HG02588 (cell line): ENCODE results near the gene MRPL22.
A peak's percentile ranks its signal among the peaks of the same experiment; 100 is the strongest.
"Not testable (repeated sequence)": the region's sequence is repeated elsewhere in the genome, so short reads cannot be mapped to it uniquely, and the experiment has no call there.

Source experiments
- ATAC-seq: cut with Tn5 transposase; IDR thresholded peaks from one replicate; pipeline ENCODE4 v1.9.1; 2021; ENCODE audit warnings: mild to moderate bottlenecking, moderate library complexity; ENCODE audit not compliant: unreplicated experiment

MRPL22 gene

DNA sequence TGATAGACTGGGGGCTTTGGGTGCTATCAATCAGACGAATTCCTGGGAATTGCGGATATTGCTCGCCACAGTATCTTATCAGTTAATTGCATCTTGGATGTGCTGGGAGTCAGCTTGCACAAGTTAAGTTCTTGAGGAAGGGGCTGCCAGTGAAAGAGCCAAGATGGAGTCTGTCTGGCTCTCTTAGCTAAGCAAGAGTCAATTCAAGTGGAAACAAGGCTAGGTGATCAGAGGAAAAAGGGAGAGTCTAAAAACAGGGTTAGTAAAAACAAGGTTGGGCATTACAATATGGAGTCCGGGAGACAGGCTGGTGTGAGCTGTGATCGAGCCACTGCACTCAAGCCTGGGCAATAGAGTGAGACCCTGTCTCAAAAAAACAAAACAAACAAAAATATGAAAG lies 1.5 kb upstream of the MRPL22 start:
- ATAC-seq, result not testable (repeated sequence)

DNA sequence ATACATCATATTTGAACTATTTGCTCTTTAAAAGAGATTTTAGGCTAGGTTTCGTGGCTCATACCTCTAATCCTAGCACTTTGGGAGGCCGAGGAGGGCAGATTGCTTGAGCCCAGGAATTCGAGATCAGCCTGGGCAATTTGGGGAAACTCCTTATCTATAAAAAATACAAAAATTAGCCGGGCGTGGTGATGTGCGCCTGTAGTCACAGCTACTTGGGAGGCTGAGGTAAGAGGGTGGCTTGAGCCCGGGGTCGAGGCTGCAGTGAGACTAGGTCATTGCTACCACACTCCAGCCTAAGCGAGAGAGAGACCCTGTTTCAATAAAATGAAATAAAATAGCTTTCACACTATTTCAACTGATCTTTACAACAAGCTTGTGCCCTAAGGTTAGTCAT lies 500 bp upstream of the MRPL22 start:
- ATAC-seq, result no peak

DNA sequence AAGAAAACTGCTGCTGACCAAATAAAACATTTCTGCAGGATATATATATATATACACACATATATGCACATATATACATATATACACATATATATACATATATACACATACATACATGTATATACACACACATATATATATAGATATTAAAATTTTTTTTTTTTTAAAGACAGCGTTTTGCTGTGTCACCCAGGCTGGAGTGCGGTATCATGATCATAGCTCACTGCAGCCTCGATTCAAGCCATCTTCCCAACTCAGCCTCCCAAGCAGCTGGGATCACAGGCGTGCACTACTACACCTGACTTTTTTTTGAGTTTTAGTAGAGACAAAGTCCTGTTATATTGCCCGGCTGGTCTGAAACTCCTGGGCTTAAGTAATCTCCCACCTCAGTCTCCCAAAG lies 2.7 kb downstream of the MRPL22 start:
- no peak for ATAC-seq

GRCh38 chr5:154944716-154945115 lies 3.8 kb downstream of the MRPL22 start:
- ATAC-seq, result no peak

DNA sequence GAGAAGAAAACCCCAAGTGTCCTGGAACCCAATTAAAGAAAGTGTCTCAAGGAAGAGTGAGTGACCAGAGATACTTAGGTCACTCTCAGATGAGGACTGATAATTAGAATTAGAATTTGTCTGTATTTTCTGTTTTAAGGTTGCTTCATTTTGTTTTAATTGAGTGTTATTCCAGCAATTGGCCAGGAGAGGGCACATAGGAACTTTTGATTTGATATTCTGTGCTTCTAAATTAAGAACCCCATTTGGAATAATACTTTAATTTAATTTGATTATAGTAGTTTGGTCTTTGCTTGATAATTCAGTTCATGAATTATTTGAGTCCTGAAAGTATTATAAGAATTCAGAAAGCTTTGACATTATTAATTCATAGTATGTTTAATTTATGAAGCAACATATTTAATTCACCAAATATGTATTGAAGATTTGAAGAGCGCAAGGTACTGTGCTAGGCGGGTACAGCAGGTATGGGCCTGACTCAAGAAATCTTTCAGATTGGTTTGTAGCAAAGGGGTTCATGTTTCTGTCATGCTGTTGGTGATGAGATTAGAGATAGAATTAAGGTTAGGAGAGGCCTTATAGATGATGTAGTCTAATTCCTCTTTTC lies 4.9 kb downstream of the MRPL22 start:
- ATAC-seq, result no peak

- ATAC-seq, result no peak
These were observed 6.9 kb downstream of the MRPL22 start for GRCh38 chr5:154947778-154948177.

GRCh38 chr5:154948313-154948712 lies 7.4 kb downstream of the MRPL22 start:
- ATAC-seq, result no peak

DNA sequence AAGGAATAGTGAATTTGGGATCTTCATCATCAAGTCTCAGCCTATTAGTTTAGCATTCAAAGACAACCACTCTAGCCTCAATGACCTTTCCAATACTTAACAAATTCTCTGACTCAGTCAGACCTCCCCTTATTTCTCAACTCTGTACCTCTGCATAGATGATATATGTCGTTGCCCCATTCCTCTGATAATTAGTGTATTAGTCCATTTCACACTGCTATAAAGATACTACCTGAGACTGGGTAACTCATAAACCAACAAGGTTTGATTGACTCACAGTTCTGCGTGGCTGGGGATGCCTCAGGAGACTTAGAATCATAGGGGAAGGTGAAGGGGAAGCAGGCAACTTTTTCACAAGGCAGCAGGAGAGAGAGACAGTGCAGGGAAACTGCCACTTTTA lies 8.9 kb downstream of the MRPL22 start:
- no peak for ATAC-seq

DNA sequence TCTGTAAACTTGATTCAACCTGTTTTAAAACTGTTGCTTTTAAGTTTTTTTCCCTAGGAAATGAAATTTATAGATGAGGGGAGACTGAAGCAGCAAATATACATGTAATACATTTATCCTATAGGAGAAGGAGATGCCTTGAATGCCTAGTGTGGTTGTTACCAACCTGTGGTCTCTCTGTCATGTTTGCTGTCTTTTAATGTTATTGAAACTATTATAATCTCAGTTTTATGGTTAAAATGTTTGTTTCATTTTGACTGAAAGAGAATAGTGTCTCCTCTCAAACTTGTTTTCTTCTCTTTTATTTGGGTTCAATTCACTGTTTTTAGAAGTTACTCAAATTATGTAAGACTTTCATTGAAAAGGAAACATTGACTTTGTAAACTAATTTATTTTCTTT lies 15.8 kb downstream of the MRPL22 start:
- ATAC-seq, result no peak

- peak; percentile 88 for ATAC-seq
These were observed 21.6 kb downstream of the MRPL22 start for GRCh38 chr5:154962494-154962893.

DNA sequence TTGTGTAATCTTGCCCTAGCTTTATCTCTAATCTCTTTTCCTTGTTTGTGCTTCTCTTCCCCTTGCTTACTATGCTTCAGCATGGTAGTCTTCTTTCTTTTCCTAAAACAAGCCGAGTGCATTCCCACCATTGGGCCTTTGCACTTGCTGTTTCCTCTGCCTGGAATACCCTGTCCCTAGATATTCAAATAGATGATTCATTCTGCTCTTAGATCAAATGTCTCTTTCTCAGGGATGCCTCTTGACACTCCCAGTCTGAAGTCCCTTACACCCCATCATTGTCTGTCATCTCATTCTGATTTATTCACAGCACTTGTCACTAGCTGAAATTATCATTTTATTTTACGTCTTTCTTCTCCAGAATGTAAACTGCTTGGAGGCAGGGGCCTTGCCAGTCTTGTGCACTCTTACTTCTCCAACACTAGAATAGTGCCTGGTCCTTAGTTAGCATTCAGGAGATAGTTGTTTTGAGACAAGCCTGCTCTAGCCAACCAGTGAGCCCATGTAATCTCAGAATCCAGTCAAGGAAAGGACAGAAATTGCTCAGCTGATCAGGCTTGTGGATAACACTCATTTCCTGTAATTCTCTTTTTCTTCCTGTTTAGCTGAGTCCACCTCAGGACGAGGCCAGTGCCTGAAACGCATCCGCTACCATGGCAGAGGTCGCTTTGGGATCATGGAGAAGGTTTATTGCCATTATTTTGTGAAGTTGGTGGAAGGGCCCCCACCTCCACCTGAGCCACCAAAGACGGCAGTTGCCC lies 25.4 kb downstream of the MRPL22 start:
- ATAC-seq, result no peak

DNA sequence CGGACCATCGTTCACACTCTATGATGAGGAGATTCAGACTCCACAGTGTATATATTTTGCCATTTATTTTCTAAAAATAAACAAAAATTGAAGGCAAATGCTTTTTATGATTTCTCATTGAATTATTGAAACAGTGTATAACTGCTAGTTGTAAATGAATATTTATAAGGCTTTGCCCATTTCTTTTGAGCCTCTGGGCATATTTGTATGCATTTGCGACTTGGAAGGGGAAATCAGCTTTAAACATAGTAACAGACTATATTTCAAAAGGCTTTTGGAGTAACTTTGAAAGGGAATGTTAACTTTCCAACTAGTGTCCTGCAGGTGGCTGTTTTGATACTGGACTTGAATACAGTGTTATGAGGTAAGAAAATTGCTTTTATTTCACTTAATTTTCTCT lies 26.0 kb downstream of the MRPL22 start:
- no peak for ATAC-seq

GRCh38 chr5:154967421-154968024 lies 26.6 kb downstream of the MRPL22 start:
- ATAC-seq, result no peak

- ATAC-seq, result no peak
These were observed 28.1 kb downstream of the MRPL22 start for GRCh38 chr5:154968953-154969352.

DNA sequence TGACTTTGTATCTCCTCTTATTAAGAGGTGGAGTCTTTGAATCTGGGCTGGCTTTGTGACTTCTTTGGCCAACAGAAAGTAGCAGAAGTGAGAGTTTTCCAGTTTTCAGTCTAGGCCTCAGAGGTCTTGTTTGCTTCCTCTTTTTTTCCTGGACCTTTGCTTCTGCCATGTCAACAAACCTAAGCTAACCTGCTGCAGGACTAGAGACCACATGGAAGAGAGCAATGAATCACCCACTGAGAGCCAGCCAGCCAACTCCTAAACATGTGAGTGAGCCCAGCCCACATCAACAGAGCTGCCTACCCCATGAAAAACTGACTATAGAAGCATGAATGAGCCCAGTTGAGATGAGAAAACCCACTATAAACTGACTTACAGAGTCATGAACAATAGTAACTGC lies 29.9 kb downstream of the MRPL22 start:
- ATAC-seq, result no peak

DNA sequence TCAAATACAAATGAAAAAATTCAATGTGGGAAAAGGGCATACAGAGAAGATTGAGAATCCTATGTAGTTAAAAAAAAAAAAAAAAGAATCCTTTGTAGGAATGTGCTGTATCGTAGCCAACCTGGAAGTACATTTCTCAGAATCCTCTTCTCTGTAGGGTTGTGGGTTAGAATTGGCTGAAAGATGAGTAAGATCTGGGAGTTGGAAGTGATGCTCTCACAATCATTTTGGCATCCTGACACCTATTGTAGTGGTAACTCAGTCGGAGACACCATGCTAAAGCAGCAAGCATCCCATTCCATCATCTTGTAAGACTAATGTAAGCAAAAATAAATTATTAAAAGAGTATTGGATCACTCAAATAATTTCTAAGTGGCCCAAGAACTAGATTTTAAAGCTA lies 30.6 kb downstream of the MRPL22 start:
- no peak for ATAC-seq

DNA sequence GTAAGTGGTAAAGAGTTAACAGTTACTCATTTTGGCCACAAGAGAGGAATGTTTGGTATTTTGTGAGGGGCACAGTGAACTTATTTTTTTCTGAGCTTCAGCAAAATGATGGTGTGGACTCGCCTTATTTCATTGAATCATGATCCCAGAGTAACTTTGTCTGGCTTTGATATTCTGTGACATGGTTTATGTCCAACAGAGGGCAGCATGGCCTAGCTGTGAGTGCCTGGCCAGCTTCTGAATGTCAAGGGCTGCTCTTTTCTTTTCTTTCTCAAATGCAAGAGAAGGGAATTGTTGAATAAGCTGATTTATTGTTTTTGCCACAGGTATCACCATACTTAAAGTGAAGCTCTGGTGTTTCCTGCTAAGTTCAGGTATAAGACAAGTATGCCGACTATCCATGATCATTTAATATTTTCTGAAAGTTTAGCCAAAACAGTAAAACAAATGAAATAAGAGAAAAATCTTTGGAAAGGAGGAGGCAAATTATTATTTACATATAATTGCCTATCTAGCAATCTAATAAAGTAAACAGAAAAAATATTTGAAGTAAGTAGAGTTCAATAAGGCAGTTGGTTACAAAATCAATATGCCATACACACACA lies 31.7 kb downstream of the MRPL22 start:
- no peak for ATAC-seq

- ATAC-seq, result not testable (repeated sequence)
These were observed 35.2 kb downstream of the MRPL22 start for GRCh38 chr5:154976082-154976481.

- no peak for ATAC-seq
These were observed 36.5 kb downstream of the MRPL22 start for GRCh38 chr5:154977409-154977808.

GRCh38 chr5:154978294-154978693 lies 37.4 kb downstream of the MRPL22 start:
- not testable (repeated sequence) for ATAC-seq

DNA sequence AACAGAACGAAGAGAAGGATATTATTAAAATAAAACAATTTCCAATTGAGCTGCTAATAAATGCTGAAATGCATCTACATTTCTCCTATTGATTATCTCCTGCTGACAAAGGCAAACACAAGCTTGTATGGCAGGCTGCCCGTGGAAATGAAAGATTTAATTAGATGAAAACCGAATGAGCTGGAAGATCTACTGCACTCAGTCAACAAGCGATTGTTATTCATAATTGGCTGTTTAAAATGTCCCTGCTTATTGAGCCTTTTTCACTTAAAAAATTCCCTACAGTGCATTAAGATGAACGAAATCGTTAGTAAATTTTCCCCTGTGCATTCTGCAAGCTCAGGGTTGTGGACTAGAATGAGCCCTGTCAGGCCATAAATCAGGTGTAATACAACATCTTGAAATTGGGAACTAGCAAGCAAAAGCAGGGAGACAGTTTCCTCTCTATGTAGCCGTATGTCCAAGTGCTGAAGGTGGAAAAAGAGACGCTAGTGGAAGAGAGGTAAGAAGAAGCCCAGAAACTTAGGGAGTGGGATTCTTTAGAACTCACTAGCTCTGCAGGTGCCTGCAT lies 44.2 kb downstream of the MRPL22 start:
- no peak for ATAC-seq

- no peak for ATAC-seq
These were observed 45.3 kb downstream of the MRPL22 start for GRCh38 chr5:154986151-154986550.
